Caco-2 (cell line): ENCODE data around the gene OR51E1. TPM values are rescaled to one million over a fixed set of nuclear protein-coding genes. Genes with fewer than 3 reads are reported as not detected.
A peak's percentile ranks its signal among the peaks of the same experiment; 100 is the strongest.

ENCODE experiments used
- BruUV-seq: library from RNA; stranded (reverse); fragments of 400-500 nt; replicated peaks from 2 replicates; lab custom pipeline; 2021; lab: Mats Ljungman, UMichigan
- CTCF ChIA-PET: fragments of 300-600 bp; sonication (Branson Sonifier 250); formaldehyde crosslinking; loops from one replicate; lab custom pipeline; 2022; ENCODE audit warnings: antibody characterized with exemption; lab: Charles Lee
- POLR2A ChIA-PET: fragments of 300-600 bp; sonication (Branson Sonifier 250); formaldehyde crosslinking; loops from one replicate; lab custom pipeline; 2022; ENCODE audit warnings: antibody characterized with exemption; lab: Charles Lee
- DNase-seq, 2 experiments: peaks; one replicate each; pipeline versions ENCODE4 v3.0.0 to v3.0.0-alpha.2; 2020 to 2022
- H3K27me3 ChIP-seq: replicated peaks from 2 replicates; pipeline ENCODE4 v1.6.0; 2011; ENCODE audit warnings: low read length; ENCODE audit not compliant: control insufficient read depth, insufficient read depth
- H3K36me3 ChIP-seq: 2 replicates; pipeline ENCODE4 v1.5.1; 2011; ENCODE audit warnings: low read length; ENCODE audit not compliant: control insufficient read depth, insufficient read depth
- H3K4me1 ChIP-seq: fragments of 250-450 bp; sonication (Bioruptor Pico); 2 replicates; pipeline ENCODE4 v1.5.1; 2020; ENCODE audit warnings: mild to moderate bottlenecking
- H3K4me3 ChIP-seq: 2 replicates; pipeline ENCODE4 v1.5.1; 2011; ENCODE audit warnings: low read depth, mild to moderate bottlenecking, control low read depth, low read length
- H3K9me3 ChIP-seq: fragments of 250-450 bp; sonication (Bioruptor Pico); 2 replicates; pipeline ENCODE4 v1.5.1; 2020; ENCODE audit warnings: mild to moderate bottlenecking, moderate library complexity
- H3K27ac Mint-ChIP-seq: one replicate; pipeline ENCODE4 v1.8.0; 2022; ENCODE audit warnings: mixed read lengths; ENCODE audit not compliant: unreplicated experiment
- H3K27me3 Mint-ChIP-seq: one replicate; pipeline ENCODE4 v1.8.0; 2022; ENCODE audit warnings: mixed read lengths; ENCODE audit not compliant: insufficient read depth, unreplicated experiment
- H3K36me3 Mint-ChIP-seq: one replicate; pipeline ENCODE4 v1.8.0; 2022; ENCODE audit warnings: mild to moderate bottlenecking, mixed read lengths; ENCODE audit not compliant: insufficient read depth, unreplicated experiment
- H3K4me1 Mint-ChIP-seq: one replicate; pipeline ENCODE4 v1.8.0; 2022; ENCODE audit warnings: low read depth, mixed read lengths; ENCODE audit not compliant: unreplicated experiment
- H3K4me3 Mint-ChIP-seq: one replicate; pipeline ENCODE4 v1.8.0; 2022; ENCODE audit warnings: mild to moderate bottlenecking, moderate library complexity, mixed read lengths; ENCODE audit not compliant: unreplicated experiment
- H3K9me3 Mint-ChIP-seq: one replicate; pipeline ENCODE4 v1.8.0; 2022; ENCODE audit warnings: mixed read lengths; ENCODE audit not compliant: unreplicated experiment
- CTCF ChIP-seq, 2 experiments: fragments of 200-600 bp in 1 of 2; IDR thresholded peaks; 1 replicate in 1 of 2; 2 replicates in 1 of 2; pipeline versions ENCODE4 v1.5.1 to v1.8.0; 2011 to 2022; ENCODE audit warnings: antibody characterized with exemption in 1 of 2, control low read depth in 1 of 2, inconsistent platforms in 1 of 2, low read depth in 1 of 2, low read length in 1 of 2, mild to moderate bottlenecking in 1 of 2, moderate library complexity in 1 of 2; ENCODE audit not compliant: insufficient read depth in 1 of 2, severe bottlenecking in 1 of 2, unreplicated experiment in 1 of 2
- intact Hi-C: fragments of 100-400 bp; cut with micrococcal nuclease; formaldehyde crosslinking; loops from one replicate; pipeline ENCODE4 v1.10.0; 2022; ENCODE audit not compliant: unreplicated experiment
- total RNA-seq: library from RNA; stranded (reverse); gene quantifications from 2 replicates; pipeline ENCODE4 v1.2.3, GENCODE V29; 2022

OR51E1 gene
- total RNA-seq, 1 experiment from 2014 or later: not detected

- Histone ChIP-seq H3K27me3 (no peaks in the 10 kb centered on the region), H3K36me3 (no peaks in the 10 kb centered on the region), H3K4me3 (no peak overlapping the region), H3K9me3 (no peaks in the 10 kb centered on the region), H3K4me1 (peaks cover 10% of the 10 kb centered on the region)
- Mint-ChIP-seq H3K4me3 (no peak overlapping the region), H3K27ac (peak overlapping the region; percentile 34), H3K27me3 (peaks cover under 1% of the 10 kb centered on the region), H3K4me1 (peaks cover 19% of the 10 kb centered on the region), H3K36me3 (no peaks in the 10 kb centered on the region), H3K9me3 (peaks cover 9% of the 10 kb centered on the region)
- no peak for TF ChIP-seq CTCF (IDR thresholded peaks at IDR 0.05; ENCODE audit: insufficient read depth in 1 of 2, low read depth in 1 of 2, low read length in 1 of 2, severe bottlenecking in 1 of 2, unreplicated experiment in 1 of 2)
- ChIA-PET POLR2A (no interaction called here), CTCF (no interaction called here)
- intact Hi-C loops: loop anchor here (2.0 kb wide), 1 partner anchor 36 kb away; the partner anchor contains the start of gene OR51D1
- BruUV-seq: no TSS peak
- no peak for DNase-seq
Measured at GRCh38 chr11:4672470-4672869, 28.7 kb downstream of the OR51E1 start.

DNA sequence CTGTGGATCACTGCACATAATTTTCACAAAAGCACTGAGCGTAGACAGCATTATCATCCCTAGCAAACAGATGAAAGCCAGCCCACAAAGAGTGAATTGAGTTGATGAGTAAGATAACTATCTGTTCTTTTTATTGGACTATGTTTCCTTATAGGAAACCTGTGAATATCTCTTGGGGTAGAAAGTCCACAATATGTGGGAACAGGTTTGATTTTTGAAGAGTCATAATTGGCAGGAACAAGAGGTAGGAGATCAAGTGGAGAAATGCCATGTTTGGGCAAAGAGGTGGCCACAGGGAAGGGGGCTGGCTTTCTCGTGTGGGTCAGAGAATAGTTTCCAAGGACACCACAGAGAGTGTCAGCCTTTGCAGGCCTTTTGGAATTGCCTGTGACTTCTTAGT is 30.0 kb downstream of the OR51E1 start:
- H3K4me1 ChIP-seq: peaks cover 10% of the 10 kb centered on the region
- peaks cover 19% of the 10 kb centered on the region for H3K4me1 Mint-ChIP-seq
- peaks cover 9% of the 10 kb centered on the region for H3K9me3 Mint-ChIP-seq
- no peak overlapping the region for H3K4me3 Mint-ChIP-seq
- no peak overlapping the region for H3K27ac Mint-ChIP-seq
- H3K9me3 ChIP-seq: no peaks in the 10 kb centered on the region
- H3K27me3 ChIP-seq: no peaks in the 10 kb centered on the region
- H3K4me3 ChIP-seq: no peak overlapping the region
- no peaks in the 10 kb centered on the region for H3K36me3 Mint-ChIP-seq
- intact Hi-C loops: loop anchor here (2.0 kb wide), 1 partner anchor 37 kb away; the partner anchor contains the start of gene OR51D1
- POLR2A ChIA-PET: no interaction called here
- DNase-seq: no peak
- no TSS peak for BruUV-seq
- CTCF ChIA-PET: no interaction called here
- no peaks in the 10 kb centered on the region for H3K36me3 ChIP-seq
- no peaks in the 10 kb centered on the region for H3K27me3 Mint-ChIP-seq
- TF ChIP-seq CTCF (IDR thresholded peaks at IDR 0.05; ENCODE audit: insufficient read depth in 1 of 2, low read depth in 1 of 2, low read length in 1 of 2, severe bottlenecking in 1 of 2, unreplicated experiment in 1 of 2): no peak

GRCh38 chr11:4677948-4678347 is 34.2 kb downstream of the OR51E1 start:
- no TSS peak for BruUV-seq
- Histone ChIP-seq H3K9me3 (no peaks in the 10 kb centered on the region), H3K27me3 (no peaks in the 10 kb centered on the region; the same call in 1 of the 2 replicates), H3K4me1 (no peaks in the 10 kb centered on the region), H3K36me3 (no peaks in the 10 kb centered on the region), H3K4me3 (no peak overlapping the region)
- Mint-ChIP-seq H3K27ac (no peak overlapping the region), H3K27me3 (no peaks in the 10 kb centered on the region), H3K4me1 (peaks cover 7% of the 10 kb centered on the region), H3K36me3 (no peaks in the 10 kb centered on the region), H3K4me3 (no peak overlapping the region), H3K9me3 (peaks cover 8% of the 10 kb centered on the region)
- ChIA-PET CTCF (no interaction called here), POLR2A (no interaction called here)
- intact Hi-C loops: no loop called here
- no peak for DNase-seq
- TF ChIP-seq CTCF (IDR thresholded peaks at IDR 0.05; ENCODE audit: insufficient read depth in 1 of 2, low read depth in 1 of 2, low read length in 1 of 2, severe bottlenecking in 1 of 2, unreplicated experiment in 1 of 2): no peak
